GM19238 (cell line): Measurements from ENCODE around the gene UQCC3.
"Not testable (repeated sequence)": the region's sequence is repeated elsewhere in the genome, so short reads cannot be mapped to it uniquely, and the experiment has no call there.

Source experiments
- DNase-seq: peaks from one replicate; pipeline ENCODE4 v3.0.0; 2011; ENCODE audit warnings: low spot score; ENCODE audit not compliant: insufficient read length

UQCC3 gene

GRCh38 chr11:62702246-62702645, 30.8 kb downstream of the UQCC3 start:
- no peak for DNase-seq

DNA sequence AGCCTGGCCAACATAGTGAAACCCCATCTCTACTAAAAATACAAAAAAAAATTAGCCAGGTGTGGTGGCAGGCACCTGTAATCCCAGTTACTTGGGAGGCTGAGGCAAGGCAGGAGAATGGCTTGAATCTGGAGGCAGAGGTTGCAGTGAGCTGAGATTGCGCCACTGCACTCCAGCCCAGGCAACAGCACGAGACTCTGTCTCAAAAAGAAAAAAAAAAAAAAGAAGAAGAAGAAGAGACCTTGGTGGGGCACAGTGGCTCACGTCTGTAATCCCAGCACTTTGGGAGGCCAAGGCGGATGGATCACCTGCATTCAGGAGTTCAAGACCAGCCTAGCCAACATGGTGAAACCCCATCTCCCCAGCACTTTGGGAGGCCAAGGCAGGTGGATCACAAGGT, 32.4 kb downstream of the UQCC3 start:
- not testable (repeated sequence) for DNase-seq

- DNase-seq = no peak
Observed at GRCh38 chr11:62705413-62705812, 33.9 kb downstream of the UQCC3 start.

DNA sequence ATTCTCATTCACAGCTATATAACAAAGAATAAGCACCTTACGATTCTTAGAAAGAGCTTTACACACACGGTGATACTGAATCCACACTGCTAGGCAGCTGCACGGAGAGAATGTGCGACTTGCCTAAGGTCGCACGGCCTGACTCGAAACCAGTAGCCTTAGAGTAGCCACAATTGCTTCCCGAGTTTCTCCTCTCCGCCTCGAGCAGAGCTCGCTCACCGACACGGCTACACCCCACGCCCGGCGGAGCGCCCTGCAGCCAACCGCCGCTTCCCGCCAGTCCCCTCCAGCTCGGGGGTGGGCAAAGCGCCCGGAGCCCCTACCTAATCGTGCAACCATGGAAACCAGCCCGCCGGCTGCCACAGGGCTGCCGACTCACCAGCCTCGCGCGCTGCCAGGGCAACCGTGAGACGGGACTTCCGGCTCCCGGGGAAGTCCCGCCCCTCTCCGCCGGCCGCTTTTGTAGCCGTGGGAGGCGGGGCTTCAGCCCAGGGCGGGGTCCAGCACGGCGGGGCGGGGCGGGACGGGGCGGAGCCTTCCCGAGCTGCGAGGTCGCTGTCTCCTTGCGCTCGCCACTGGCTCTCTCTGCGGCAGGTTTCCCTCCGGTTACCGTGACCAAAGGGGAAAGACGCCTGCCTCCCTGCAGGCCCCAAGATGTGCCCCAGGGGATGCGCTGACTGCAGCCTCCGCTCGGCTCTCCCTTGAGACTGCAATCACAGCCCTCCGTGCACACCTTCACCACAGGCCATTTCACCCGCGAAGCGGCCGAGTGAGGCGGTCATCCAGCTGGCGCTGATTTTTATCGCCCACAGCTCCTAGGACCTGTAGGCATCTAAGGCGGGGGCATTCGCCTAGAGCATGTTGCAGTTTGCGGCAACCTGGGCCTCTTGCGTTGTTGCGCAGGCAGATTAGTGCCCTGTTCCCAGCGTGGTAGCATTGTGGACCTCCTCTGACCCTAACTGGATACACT, 34.7 kb downstream of the UQCC3 start:
- DNase-seq = peak; percentile 87

DNA sequence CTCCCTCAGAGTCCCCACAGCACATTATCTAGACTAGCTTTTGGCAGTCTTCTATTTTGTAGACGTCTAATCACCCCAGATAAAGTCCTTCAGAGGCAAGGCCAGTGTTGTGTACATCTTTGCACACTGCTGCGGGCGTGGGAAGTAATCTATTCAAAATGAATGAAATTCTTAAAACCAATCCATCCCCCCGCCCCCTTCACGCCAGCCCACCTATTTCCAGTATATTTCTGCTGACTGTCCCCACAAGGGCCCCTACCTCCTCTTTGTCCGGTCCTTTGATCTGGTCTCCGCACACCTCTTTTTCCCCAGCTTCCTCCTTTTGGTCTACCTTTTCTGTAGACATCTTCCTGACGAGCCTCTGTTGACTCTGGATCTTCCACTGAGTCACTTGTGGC, 35.4 kb downstream of the UQCC3 start:
- no peak for DNase-seq

DNA sequence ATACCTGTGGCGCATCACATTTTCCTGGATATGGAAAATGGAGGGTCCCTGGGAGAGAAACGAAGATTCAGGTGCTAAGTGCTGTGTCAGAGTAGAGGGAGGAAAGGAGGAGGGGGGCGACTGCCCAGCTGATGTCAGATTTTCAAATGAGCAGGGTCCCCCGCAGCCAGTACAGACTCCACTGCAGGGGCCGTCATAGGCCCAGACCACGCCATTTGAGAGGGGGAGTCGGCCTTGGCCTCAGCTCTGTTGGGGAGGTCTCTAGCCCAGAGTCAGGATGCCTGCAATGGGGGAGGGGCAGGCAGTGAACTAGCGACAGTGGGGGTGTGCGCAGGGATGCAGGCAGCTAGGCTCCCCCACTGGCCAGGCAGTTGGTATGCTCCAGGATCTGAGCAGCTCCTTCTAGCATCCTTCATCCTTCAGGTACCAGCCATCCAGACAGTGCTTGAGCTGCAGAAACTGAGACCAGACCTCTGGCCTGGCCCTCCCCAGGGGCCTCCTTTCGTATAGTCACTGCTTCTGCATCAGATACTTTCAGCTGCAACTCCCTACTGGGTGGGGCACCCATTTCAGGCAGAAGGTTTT, 35.9 kb downstream of the UQCC3 start, which contains the start of the genes BSCL2 and GNG3:
Gene BSCL2 (minus strand): TSS at position 148 of the 585 bp plus-strand sequence. CDS start 229 bp downstream, outside the sequence.
Gene GNG3 (plus strand): TSS at position 400 of the 585 bp plus-strand sequence. CDS start 620 bp downstream, outside the sequence.
- DNase-seq = no peak

DNA sequence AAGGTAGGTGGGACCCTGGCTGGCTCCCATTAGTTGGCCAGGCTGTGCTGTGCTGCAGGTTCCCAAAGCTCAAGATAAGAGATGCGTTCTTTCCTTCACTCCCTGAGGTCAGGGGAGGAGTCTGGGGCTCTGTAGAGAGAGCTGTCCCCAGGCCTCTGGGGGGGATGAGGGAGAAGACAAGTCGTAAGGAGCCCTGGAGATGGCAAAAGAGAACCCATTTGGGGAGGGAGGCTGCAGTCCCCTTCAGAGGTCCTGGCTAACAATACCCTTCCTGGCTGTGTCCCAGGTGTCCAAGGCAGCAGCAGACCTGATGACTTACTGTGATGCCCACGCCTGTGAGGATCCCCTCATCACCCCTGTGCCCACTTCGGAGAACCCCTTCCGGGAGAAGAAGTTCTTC, 36.9 kb downstream of the UQCC3 start:
- no peak for DNase-seq

DNA sequence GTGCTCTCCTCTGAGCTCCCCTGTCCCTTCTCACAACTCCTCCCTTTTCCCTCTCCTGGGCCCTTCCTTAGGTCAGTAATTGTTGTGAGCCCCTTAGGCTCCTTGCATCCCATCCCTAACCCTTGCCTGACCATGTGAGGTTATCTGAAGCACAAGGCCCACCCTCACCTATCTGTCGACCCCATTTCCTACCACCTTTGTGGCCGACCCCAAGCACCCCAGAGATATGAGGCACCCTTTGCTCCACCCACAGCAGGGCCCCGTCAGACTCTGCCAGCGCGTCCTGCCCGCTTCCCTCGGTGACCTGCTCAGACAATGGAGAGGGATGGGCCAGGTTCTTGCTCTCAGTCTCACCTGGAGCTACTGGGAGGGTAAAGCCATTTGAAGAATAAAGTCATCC, 37.3 kb downstream of the UQCC3 start:
- DNase-seq = no peak

GRCh38 chr11:62709247-62710000, 38.0 kb downstream of the UQCC3 start:
- peak; percentile 83 for DNase-seq

DNA sequence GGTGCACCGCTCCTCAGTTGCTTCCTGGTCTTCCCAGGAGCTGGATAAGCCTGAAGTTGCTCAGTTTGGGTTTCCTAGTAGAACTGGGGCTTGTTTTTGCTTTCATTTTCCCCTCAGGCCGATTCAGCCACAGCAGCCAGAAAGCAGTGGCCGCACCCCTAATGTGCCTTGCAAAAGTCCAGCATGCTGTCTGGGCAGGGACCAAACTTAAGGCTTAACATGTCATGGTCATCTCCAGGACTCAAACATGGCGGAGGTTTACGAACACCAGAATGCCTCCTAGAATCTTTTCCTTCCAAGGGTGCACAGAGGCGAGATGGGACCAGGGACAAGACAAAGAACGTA, 38.5 kb downstream of the UQCC3 start:
- no peak for DNase-seq

DNA sequence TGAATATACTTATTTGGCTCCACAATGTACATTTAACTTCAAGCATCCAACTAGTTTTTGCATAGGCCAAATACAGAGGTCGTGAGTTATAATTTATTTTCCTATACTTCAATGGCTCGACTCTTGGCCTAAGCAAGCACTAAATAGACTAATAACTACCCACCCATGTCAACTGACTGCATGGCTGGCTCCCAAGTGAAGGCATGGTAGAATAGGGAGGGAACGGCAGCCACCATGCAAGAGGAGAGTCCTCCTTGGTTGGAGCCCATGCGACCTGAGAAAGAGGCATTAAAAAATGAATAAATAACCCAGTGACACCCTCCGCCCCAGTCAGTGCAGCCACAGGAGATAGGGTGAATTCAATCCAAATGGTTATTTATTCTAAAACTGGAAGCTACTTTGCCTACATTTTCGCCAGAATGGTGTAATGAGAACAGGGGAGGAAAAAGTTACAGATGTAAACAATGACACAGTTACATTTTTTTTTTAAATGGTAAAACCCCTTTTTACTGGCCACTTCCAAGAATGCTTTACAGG, 40.9 kb downstream of the UQCC3 start:
- DNase-seq = no peak

DNA sequence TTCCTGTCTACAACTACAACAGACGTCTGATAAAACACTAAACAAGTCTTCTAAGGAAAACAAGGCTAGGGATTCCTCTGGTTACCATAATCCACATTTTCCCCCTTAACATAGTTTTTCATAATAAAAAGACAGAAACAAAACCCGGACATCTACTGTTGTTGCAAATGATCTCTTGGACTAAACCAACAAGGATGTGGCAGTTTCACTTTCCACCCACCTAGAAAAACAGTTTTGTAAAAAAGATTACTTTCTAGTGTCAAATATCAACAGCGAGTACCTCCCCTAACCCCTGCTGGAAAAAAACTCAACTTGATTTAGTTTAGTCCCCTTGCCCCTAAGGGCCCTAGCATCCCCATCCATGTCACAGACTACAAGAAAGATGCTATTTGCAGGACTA, 41.4 kb downstream of the UQCC3 start:
- DNase-seq = no peak

- no peak for DNase-seq
Observed at GRCh38 chr11:62713343-62713742, 41.9 kb downstream of the UQCC3 start.

DNA sequence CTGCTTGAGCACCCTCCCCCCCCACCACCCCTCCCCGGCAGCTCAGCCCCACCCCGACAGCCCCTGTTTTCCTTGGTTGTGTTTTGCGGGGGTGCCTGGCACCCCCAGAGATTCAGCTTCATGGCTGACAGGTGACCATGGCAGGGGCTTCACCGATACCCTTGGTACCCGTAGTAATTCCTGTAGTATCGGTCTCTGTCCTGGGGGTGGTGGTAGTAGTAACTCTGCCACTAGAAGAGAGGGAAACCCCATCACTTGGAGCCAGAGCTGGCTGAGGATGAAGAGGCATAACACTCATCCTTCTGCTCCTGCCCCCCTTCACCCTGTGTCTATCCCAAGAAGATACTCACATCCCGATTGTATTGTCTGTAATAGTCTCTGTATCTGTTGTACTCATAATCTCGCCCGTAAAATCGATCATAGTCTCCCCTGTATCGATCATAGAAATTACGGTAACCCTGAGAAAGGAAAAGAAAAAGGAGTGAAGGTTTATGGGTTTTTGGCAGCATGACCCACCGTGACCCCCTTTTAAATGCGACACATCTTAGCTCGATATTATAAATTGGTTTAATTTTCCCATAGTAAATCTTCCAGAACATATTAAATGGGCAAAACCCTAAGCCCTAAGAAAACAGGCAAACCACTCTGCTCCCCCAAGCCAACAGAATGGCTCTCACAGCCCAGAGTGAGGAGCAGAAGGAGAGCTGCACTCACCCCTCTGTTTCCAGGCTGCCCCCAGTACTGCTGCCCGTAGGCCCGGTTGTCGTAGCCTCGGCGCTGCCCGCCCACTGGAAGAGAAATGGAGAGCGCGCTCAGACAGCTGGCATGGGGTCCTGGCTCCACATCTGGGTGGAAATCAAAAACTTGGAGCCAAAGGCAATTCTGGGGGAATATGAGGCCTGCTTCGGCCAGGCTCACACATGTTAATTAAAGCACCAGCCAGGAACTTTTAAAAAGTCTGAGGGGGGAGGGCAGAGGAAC, 44.0 kb downstream of the UQCC3 start:
- no peak for DNase-seq

- no peak for DNase-seq
Observed at GRCh38 chr11:62716206-62716605, 44.7 kb downstream of the UQCC3 start.

DNA sequence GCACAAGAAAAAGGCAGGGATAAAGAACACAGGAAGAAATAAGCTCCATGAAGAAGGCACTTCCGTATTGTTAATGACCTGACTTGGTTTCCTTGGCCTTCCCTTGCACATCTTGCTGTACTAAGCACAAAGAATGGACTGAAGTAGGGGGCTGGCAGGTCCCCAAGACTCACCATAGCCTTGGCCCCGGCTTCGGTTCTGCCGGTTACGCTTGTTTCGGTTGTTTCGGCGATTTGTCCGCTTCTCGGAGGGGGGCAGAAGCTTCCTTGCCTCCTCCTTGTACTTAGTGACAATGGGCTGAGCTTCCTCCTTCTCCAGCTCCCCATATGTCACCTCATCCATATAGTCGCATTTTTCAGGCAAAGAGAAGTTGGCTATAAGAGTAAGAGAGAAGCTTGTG, 45.3 kb downstream of the UQCC3 start:
- no peak for DNase-seq

DNA sequence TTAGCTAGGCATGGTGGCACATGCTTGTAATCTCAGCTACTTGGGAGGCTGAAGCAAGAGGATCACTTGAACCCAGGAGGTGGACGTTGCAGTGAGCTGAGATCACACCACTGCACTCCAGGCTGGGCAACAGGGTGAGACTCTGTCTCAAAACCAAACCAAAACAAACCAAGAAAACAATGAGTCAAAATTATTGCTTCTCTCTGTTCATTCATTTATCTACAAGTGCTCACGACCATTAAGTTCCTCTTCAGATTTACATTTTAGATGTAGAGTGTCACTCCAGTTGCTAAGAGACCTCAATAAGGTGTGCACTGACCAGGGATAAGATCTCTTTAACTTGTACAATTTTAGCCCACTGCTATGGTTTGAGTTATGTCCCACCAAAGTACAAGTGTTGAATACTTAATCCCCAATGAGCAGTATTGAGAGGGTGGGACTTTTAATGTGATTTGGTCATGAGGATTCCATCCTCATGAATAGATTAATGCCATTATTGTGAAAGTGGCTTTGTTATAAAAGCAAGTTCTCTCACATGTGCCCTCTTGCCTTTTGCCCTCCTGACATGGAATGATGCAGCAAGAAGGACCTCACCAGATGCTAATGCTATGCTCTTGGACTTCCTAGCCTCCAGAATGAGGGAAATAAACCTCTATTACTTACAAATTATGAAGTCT, 48.0 kb downstream of the UQCC3 start:
- DNase-seq = no peak

DNA sequence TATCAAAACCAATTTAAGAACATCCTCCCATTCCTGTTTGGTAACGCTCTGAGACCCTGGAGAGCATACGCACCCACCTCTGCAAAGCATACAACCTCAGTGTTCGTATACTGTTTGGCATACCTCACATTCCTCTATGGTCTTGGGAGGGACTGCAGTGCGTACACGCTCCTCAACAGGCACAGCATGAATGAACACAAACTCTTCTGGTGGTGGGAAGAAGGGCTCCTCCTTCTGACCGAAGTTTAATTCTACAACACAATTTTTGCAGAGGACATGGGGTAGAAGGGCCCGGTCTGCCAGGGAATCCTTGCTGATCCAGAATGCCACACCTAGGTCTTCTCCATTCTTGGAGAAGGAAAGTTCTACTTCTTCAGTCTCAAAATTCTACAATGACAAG, 50.5 kb downstream of the UQCC3 start:
- DNase-seq = no peak
